DOHH2 (cell line): Measurements from ENCODE around the gene CCL2.

Experiments used
- H3F3A ChIP-seq: fragments of 200-600 bp; sonication (generic), shearing (Covaris generic); 2 replicates; pipeline ENCODE4 v1.6.0; 2016; ENCODE audit warnings: antibody characterized with exemption, mild to moderate bottlenecking; ENCODE audit not compliant: control insufficient read depth, insufficient read depth
- H3K27ac ChIP-seq: fragments of 200-600 bp; sonication (generic); 2 replicates; pipeline ENCODE4 v1.5.1; 2014; ENCODE audit warnings: low read depth, mild to moderate bottlenecking, low read length, moderate library complexity
- H3K27me3 ChIP-seq: fragments of 200-600 bp; sonication (generic); 2 replicates; pipeline ENCODE4 v1.6.1; 2014; ENCODE audit warnings: mild to moderate bottlenecking, low read length, mixed read lengths; ENCODE audit not compliant: control insufficient read depth
- H3K36me3 ChIP-seq: fragments of 200-600 bp; sonication (generic); 2 replicates; pipeline ENCODE4 v1.6.1; 2014; ENCODE audit warnings: mild to moderate bottlenecking, low read length, moderate library complexity, mixed read lengths; ENCODE audit not compliant: control insufficient read depth
- H3K4me1 ChIP-seq: fragments of 200-600 bp; sonication (generic); 2 replicates; pipeline ENCODE4 v1.6.1; 2014; ENCODE audit warnings: mild to moderate bottlenecking, low read length, mixed read lengths; ENCODE audit not compliant: control insufficient read depth
- H3K4me2 ChIP-seq: fragments of 200-600 bp; sonication (generic); 2 replicates; pipeline ENCODE4 v1.6.0; 2014; ENCODE audit warnings: mild to moderate bottlenecking, low read length, moderate library complexity
- H3K4me3 ChIP-seq: fragments of 200-600 bp; sonication (generic); 2 replicates; pipeline ENCODE4 v1.5.1; 2014; ENCODE audit warnings: mild to moderate bottlenecking, low read length, mixed read lengths
- H3K79me2 ChIP-seq: fragments of 200-600 bp; sonication (generic); 2 replicates; pipeline ENCODE4 v1.6.1; 2014; ENCODE audit warnings: mild to moderate bottlenecking, low read length, mixed read lengths; ENCODE audit not compliant: control insufficient read depth
- H3K9me2 ChIP-seq: fragments of 200-600 bp; sonication (generic); replicated peaks from 2 replicates; pipeline ENCODE4 v1.6.1; 2014; ENCODE audit warnings: mild to moderate bottlenecking, low read length, mixed read lengths; ENCODE audit not compliant: control insufficient read depth
- H3K9me3 ChIP-seq: fragments of 200-600 bp; sonication (generic); 2 replicates; pipeline ENCODE4 v1.6.1; 2014; ENCODE audit warnings: antibody characterized with exemption, low read length, mixed read lengths; ENCODE audit not compliant: control insufficient read depth, insufficient read depth
- H4K20me1 ChIP-seq: fragments of 200-600 bp; sonication (generic); 2 replicates; pipeline ENCODE4 v1.6.0; 2014; ENCODE audit warnings: low read depth, mild to moderate bottlenecking, antibody characterized with exemption, low read length, moderate library complexity; ENCODE audit not compliant: control insufficient read depth, insufficient read depth
- CTCF ChIP-seq: fragments of 200-600 bp; sonication (generic); IDR thresholded peaks from one replicate; pipeline ENCODE4 v1.5.1; 2014; ENCODE audit warnings: antibody characterized with exemption, mild to moderate bottlenecking, low read depth, low read length; ENCODE audit not compliant: poor library complexity, severe bottlenecking
- EZH2phosphoT487 ChIP-seq: fragments of 200-600 bp; sonication (generic); IDR thresholded peaks from 2 replicates; pipeline ENCODE4 v1.6.1; 2017; ENCODE audit warnings: borderline replicate concordance, mild to moderate bottlenecking, antibody characterized with exemption, low read length, moderate library complexity, mixed read lengths

The CCL2 gene

GRCh38 chr17:34207572-34207971, 47.5 kb upstream of the CCL2 start:
- no peaks in the 10 kb centered on the region for H3K27me3 ChIP-seq
- no peaks in the 10 kb centered on the region for H3F3A ChIP-seq
- no peaks in the 10 kb centered on the region for H3K36me3 ChIP-seq
- H3K79me2 ChIP-seq, result no peaks in the 10 kb centered on the region
- no peak overlapping the region for H3K4me3 ChIP-seq
- H3K9me3 ChIP-seq, result no peaks in the 10 kb centered on the region
- no peaks in the 10 kb centered on the region for H3K9me2 ChIP-seq
- no peak for TF ChIP-seq CTCF
- TF ChIP-seq EZH2phosphoT487, result no peak
- no peak overlapping the region for H3K27ac ChIP-seq
- no peaks in the 10 kb centered on the region for H3K4me1 ChIP-seq
- H3K4me2 ChIP-seq, result no peak overlapping the region
- H4K20me1 ChIP-seq, result no peaks in the 10 kb centered on the region

- H3K4me1 ChIP-seq, result peaks cover 4% of the 10 kb centered on the region; the same call in 1 of the 2 replicates
- H3K36me3 ChIP-seq, result no peaks in the 10 kb centered on the region
- no peaks in the 10 kb centered on the region for H3K9me2 ChIP-seq
- H3K4me3 ChIP-seq, result no peak overlapping the region
- H3K27ac ChIP-seq, result no peak overlapping the region
- no peaks in the 10 kb centered on the region for H3K9me3 ChIP-seq
- TF ChIP-seq CTCF, result no peak
- TF ChIP-seq EZH2phosphoT487, result no peak
- H3K4me2 ChIP-seq, result no peak overlapping the region
- H3F3A ChIP-seq, result no peaks in the 10 kb centered on the region
- H3K79me2 ChIP-seq, result no peaks in the 10 kb centered on the region
- no peaks in the 10 kb centered on the region for H3K27me3 ChIP-seq
- H4K20me1 ChIP-seq, result no peaks in the 10 kb centered on the region
These were observed 36.3 kb upstream of the CCL2 start for GRCh38 chr17:34218748-34219147.

GRCh38 chr17:34219405-34219804, 35.7 kb upstream of the CCL2 start:
- H4K20me1 ChIP-seq, result no peaks in the 10 kb centered on the region
- H3K27me3 ChIP-seq, result no peaks in the 10 kb centered on the region
- H3K9me2 ChIP-seq, result no peaks in the 10 kb centered on the region
- H3K4me2 ChIP-seq, result no peak overlapping the region
- H3K79me2 ChIP-seq, result no peaks in the 10 kb centered on the region
- H3K36me3 ChIP-seq, result no peaks in the 10 kb centered on the region
- no peaks in the 10 kb centered on the region for H3F3A ChIP-seq
- TF ChIP-seq CTCF (no peak), EZH2phosphoT487 (no peak)
- H3K4me1 ChIP-seq, result peaks cover 4% of the 10 kb centered on the region; the same call in 1 of the 2 replicates
- H3K4me3 ChIP-seq, result no peak overlapping the region
- H3K27ac ChIP-seq, result no peak overlapping the region
- no peaks in the 10 kb centered on the region for H3K9me3 ChIP-seq
